NCI-H1436 (cell line): ENCODE data around the gene TAF1B.

Source experiments
- DNase-seq: peaks from one replicate; lab custom pipeline; 2025; lab: John Stamatoyannopoulos, UW

TAF1B gene

DNA sequence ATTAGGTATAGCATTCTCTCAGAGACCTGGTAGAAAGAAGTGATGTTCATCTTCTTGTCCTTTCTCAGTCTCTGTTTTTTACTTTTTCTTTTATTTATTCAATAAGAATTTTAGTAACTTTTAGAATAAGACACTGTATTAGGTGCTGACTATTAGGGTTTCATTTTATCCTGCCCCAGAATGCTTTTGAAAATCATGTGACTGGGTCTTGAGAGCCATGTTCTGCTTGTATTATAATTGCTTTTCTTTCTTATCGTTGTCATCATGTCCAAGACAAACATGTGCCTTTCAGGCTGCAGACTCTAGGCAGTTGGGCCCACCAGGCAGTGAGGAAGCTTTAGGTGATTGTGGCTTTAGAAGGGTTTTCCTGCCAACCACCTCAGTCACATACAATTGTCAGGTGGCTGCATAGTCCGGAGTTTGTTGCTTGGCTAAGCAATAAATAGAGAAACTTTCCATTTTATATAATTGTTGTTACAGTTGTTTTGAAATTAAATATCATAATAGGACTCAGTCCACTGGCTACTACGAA, 123.3 kb downstream of the TAF1B start:
- no peak for DNase-seq

- DNase-seq: no peak
Observed at GRCh38 chr2:9967053-9967775, 123.9 kb downstream of the TAF1B start.

DNA sequence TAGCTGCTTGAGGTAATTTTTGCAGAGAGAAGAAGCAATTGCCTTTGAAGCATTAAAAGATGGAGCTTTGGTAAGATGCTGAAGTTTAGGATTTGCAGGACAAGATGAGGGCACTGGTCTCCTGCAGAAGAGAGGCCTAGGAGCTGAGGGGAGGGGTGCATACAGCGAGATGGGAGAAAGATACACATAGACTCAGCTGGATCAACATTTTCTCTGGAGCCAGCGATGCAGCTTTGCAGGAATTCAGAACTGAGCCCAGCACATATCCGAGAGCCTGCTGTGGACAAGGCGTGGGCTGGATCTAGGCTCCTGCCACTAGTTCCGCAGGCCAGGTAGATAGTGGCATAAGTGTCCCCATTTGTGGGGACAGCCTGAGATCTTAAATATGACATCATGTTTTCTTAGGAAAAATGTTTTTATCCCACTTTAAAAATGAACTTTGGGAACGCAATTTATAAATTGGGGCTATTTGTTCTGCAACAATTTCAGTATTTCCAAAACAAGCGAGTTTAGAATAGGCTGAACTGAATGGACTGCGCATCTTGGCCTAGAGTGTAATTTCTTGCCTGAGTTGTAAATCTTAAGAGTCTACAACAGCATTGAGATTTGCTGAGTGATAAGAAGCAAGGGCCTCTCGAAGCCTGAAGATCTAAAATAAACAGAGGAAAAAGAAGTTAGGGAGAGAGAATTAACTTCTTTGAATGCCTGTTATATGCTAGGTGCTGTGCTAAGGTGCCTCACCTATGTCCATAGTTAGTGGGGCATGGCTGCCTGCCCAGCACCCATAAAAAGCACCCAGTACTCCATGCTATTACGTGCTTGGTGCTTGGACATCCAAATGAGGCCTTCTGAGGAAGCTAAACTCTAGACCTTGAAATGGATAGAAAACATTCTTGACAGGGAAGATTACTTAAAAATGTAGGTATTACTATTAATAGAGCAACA, 125.6 kb downstream of the TAF1B start:
- no peak for DNase-seq

DNA sequence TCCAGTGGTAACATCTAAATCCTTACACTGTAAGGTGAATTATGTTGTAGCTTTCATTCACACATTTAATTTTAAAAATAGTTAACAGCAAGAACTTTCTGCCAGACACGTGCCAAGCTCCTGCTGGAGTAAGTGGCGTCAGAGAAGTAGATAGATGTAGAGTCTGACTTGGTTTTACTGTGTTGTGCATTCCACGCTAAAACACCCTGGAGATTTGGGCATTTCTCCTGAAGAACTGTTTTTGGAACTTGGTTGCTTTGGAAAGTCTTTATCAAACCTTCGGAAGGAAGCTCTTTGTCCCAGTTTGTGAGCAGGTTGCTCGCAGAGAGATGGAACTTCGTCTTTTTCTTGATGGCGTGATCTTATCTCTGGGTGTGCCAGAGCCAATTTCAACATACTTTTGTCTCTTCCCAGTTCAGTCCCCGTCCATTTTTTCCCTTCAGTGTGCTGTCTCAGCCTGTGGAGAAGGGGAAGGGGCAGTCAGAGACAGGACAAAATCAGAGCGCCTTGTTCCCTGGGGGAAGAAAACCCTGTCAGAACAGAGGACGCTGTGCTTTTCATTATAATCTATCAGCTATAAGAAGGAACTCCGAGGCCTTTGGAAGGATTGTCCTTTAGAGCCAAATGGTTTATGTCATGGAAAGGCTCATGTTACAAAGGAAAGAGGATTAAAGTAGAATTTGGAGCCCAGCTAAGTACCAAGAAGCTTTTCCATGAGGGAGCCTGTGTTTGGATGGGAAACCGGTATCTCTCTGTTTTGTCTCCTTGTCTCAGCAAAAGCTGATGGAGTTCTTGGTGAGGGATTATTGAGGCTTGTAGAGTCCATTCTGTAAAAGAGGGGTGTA, 127.1 kb downstream of the TAF1B start:
- DNase-seq: no peak

DNA sequence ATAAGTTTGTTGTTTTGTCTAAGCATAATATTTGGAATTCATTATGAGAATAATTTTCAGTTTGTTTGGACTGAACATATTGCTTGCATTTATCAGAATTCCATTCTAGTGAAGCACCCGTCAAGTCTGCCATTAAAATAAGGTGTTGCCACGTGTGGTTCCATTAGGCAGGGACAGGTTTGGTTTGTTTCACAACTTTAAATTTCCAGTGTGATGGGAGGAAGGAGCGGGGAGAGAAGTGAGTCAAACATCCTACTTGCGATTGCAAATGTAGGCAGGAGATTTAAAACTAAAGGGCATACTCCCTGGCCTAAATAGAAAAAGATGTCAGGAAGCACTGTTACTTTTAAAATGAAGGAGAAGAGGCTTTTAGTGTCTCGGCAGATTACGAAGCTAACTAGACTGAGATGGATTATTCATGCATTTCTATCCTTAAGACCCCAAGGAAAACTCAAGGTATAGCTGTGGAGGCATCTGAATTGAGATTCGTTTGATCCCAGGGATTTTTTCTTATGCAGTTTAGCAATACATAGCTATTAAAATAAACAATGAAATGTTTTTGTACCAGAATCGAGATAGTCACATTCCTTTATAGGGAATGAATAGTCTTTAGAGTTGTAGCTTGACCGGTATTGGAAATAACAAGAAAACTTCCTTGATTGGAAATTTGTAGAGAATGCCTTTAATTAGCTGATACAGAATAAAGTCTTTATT, 128.0 kb downstream of the TAF1B start:
- DNase-seq: no peak

- no peak for DNase-seq
Observed at GRCh38 chr2:9971890-9972289, 128.6 kb downstream of the TAF1B start.

GRCh38 chr2:9972621-9973479, 129.6 kb downstream of the TAF1B start:
- no peak for DNase-seq

DNA sequence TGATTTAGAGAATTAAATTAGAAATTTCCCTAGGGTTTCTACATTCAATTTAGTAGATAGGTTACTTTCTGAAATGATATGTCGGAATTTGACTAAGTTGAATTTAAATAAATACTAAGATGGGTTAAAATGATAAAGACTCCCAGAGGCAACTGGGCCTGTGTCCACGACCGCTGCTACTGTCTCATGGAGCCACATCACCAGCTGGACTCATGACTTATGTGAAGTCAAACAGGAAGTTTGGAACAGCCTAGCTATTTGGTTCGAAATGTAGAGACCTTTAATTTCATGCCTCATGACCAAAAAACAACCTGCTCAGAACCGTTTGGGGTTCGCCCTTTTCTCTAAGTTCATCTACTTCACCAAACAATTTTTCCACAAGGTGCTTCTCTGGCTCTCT, 130.4 kb downstream of the TAF1B start:
- DNase-seq: no peak

DNA sequence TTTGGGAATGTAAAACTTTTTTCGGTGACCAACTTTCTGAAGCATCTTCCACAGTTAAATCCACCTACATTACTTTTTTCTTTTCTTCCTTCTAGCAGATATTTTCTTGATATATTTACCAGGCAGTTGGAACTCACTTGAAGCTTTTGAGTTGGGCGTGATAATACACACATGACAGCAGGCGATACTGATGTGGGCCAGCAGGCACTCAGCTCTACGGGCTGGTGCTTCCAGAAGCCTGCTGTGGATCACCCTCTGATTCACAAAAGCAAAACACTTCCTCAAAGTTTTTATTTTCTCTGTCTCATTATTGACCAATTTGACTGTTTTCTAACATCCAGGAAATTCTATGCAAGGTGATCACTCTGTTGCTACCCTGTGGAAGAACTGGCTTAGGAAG, 131.1 kb downstream of the TAF1B start:
- no peak for DNase-seq

DNA sequence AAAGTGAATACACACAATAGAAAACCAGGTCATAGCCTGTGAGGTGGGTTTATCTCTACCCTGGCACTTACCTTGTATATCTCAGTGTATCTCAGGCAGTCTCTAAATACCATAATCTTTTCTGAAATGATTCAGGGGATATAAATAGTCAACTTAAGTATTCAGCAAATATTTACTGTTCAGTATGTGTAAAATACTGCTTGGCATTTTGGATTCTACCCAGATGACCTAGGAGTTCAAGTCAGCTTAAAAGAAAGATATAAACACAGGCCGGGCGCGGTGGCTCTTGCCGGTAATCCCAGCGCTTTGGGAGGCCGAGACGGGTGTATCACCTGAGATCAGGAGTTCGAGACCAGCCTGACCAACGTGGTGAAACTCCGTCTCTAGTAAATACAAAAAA, 132.1 kb downstream of the TAF1B start:
- DNase-seq: no peak

DNA sequence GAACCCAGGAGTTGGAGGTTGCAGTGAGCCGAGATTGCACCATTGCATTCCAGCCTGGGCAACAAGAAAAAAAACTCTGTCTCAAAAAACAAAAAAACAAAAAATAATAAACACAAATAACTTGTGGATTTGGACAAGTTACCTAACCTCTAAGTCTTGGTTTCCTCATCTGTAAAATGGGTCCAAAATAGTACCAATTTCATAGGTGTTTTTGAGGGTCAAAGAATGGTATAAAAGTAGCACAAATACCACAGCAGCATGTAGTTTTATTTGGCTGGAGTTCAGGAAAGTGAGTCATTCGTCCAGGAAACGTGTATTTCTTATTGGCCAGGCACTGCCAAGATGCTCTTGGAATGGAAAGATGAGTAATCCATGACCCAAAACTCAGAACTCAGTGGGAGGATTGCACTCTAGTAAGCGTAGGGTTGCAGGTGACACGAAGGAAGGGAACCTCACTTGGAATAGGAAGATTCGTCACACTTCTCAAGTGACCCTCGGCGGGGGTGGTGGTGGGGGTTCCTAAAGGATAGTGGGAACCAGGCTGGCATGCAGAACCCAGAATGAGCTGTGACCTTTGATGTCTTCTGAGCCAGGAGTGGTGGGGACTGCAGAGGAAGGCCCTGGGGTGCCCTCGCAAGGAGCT, 132.7 kb downstream of the TAF1B start:
- DNase-seq: no peak

GRCh38 chr2:9979977-9980376, 136.7 kb downstream of the TAF1B start:
- DNase-seq: no peak

GRCh38 chr2:9980520-9980919, 137.2 kb downstream of the TAF1B start:
- no peak for DNase-seq

DNA sequence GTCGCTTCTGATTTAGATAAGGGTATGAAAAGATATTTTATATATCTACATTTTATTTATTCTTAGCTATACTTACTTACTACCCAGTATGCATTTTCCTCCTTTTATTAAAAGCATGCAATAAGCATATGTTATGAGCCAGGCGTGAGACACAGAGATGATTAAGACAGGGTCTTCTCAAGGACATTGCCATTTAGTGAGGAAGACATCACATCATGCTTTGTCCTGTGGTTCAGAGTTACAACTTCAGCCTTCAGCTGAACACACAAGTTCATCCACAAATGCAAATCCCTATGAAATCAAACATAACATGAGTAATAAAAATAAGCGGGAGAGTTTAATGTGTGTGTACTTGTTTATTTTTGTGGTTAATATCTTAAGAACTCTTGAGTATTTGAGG, 138.4 kb downstream of the TAF1B start:
- DNase-seq: no peak

- no peak for DNase-seq
Observed at GRCh38 chr2:9982248-9982647, 139.0 kb downstream of the TAF1B start.

- DNase-seq: no peak
Observed at GRCh38 chr2:9982891-9983290, 139.6 kb downstream of the TAF1B start.

GRCh38 chr2:9983401-9984216, 140.3 kb downstream of the TAF1B start:
- no peak for DNase-seq
